NCI-H2227 (cell line): ENCODE measurements around the gene PTPRN2.
"Not testable (repeated sequence)": the region's sequence is repeated elsewhere in the genome, so short reads cannot be mapped to it uniquely, and the experiment has no call there.

ENCODE experiments used
- DNase-seq: peaks from one replicate; lab custom pipeline; 2025; ENCODE audit not compliant: unreplicated experiment; lab: John Stamatoyannopoulos, UW

PTPRN2 gene

DNA sequence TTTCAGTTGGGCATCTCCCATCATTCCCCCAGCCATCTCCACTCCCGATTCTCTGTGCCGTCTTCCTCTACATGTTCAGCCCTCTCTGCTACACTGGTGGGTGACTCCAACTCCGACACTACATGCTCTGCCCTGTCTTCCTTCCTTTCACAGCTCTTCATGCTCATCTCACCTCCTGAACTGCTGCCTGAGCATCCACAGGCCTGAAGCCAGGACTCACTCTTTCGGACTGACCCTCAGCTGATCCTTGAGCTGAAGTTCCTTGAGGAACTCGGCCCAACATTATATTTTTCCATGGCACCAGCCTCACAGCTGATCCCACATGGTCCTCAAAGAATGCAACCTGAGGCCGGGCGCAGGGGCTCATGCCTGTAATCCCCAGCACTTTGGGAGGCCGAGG, 538.4 kb downstream of the PTPRN2 start:
- DNase-seq = no peak

DNA sequence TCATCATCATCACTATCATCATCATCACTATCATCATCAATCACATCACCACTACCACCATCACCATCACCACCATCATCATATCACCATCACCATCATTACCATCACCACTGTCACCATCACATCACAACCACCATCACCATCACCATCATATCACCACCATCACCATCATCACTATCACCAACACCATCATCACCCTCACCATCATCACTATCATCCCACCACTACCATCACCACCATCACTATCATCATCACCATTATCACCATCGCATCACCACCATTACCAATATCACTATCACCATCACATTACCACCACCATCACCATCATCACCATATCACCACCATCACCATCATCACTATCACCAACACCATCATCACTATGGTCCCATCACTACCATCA, 539.1 kb downstream of the PTPRN2 start:
- no peak for DNase-seq

DNA sequence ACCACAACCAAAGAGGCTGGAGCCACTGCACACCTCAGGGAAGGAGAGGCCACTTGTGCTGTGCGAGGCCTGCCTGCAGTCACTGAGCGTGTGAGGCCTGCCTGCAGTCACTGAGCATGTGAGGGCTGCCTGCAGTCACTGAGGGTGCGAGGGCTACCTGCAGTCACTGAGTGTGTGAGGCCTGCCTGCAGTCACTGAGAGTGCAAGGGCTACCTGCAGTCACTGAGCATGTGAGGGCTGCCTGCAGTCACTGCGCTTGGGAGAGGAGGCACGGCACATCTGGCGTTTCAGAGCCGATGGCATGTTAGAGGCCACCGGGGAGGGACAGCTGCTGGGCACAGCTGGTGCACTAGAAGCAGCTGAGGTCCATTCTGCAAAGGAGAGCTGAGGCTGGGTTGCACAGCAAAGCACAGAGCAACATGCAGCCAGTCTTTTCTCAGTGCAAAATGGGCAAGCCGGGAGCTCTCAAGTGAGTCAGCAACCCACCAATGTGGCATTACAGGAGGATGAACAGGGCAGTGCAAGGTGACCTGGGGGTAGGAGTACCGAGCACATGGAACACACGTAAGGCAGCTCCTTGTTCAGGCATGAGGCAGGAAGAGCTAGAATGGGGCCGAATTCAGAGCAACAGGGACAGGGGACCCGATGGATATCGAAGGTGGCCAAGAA, 540.1 kb downstream of the PTPRN2 start:
- no peak for DNase-seq

DNA sequence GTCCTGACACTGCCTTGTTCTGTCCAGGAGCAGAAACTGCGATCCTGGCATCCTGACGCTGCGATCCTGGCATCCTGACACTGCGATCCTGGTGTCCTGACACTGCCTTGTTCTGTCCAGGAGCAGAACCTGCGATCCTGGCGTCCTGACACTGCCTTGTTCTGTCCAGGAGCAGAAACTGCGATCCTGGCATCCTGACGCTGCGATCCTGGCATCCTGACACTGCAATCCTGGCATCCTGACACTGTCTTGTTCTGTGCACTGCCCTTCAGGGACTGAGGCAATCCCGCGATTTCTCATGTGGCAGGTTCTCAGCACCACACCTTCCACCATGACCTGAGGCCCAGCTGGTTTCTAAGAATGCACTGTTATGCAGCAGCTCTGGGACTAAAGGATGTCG, 541.4 kb downstream of the PTPRN2 start:
- DNase-seq = not testable (repeated sequence)

DNA sequence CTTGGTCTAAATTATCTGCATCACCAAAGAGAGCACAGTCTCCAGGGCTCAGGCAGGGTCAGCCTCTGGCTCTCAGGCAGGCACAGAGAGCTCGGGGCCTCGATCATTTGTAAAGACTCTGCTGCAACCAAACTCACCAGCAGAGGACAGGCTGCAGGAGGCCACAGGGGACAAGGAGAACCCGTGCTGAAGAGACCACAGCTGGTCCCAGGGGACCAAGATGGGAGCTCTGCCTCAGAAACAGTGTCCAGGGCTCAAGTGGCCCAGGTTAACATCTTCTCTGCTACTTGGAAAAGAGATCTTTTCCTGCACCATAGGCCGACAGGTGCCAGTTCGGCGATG, 543.2 kb downstream of the PTPRN2 start:
- DNase-seq = no peak

DNA sequence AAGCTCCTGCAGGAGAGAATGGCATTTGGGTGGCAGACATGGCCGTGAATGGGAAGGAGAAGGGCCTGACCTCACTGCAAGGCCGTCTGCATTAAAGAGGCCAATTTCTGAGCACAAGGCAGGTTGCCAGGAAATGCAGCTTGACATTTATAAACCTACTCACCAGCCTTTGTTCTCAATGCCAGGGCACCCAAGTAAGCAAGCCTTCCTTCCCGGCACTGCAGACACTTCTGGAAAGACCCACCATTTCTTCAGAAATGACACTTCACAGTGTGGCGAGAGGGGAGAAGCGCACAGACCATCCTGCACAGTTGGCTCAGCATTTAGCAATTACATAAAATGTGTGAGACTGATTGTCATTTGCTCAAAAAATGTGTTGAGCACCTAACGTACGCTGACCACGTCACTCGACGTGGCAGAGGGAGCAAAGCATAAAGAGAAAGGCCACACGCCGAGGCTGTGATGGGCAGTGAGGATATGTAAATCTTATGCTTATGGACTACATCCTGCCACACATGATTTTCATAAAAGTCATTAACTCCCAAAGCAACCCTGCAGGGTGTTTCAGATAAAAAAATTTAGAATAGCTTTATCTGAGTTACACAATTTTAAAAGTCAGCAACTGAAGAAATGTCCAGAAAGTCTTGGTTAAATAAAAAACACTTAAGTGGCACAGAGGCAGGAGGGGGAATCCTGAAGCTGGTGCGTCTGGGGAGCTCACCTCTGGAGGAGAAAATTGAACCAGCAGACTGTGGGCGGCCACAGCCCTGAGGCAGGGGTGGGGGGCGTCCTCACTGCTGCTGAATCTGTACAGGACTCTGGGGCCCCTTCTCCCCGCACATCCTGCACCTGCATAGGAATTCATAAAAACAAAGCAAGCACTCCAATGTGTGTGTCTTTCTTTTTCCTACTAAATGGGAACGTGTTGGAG, 543.8 kb downstream of the PTPRN2 start:
- no peak for DNase-seq

DNA sequence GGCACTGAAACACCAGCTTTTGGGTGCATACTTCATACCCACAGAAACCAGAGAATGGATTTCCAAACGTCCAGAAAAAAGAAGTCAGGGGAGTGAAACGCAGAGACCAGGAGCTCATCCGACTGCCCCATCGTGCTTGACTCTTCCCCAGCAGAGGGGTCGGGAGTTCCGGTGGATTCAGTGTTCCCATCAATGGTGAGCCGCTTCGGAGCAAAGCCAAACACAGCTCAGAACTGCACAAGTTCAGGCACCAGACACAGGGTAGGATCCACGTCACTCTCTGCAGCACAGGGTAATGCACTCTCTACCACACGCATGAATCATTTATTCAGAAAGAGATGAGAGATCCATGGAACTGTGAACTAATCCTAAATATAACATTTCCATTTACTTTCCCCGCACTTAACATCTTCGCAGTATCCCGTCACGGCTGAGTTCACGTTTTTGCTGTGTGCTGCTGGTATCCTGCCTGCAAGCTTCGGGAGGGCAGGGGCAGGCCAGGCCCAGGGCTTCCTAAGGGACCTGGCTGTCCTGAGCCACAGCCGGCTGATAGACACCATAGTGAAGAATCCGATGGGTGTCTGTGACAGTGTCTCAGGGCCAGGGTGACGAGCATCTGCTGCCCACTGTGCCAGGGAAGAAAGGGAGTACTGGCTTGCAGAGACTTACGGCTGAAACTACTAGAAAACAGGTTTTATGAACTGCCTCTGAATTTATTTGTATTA, 545.3 kb downstream of the PTPRN2 start:
- DNase-seq = no peak

DNA sequence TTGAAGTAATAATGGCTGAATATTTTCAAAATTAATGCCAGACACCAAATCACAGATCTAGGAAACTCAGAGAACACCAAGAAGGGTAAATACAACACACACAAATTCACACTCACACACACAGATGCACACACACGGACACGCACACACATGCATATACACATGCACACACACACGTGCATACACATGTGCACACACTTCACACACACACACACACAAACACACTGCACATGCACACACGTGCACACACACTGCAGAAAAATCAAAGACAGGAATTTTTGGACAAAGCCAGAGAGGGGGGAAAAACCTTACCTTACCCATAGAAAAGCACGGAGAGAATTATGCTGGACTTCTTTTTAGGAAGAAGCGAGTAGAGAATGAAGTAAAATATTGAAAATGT, 547.4 kb downstream of the PTPRN2 start:
- DNase-seq = no peak

DNA sequence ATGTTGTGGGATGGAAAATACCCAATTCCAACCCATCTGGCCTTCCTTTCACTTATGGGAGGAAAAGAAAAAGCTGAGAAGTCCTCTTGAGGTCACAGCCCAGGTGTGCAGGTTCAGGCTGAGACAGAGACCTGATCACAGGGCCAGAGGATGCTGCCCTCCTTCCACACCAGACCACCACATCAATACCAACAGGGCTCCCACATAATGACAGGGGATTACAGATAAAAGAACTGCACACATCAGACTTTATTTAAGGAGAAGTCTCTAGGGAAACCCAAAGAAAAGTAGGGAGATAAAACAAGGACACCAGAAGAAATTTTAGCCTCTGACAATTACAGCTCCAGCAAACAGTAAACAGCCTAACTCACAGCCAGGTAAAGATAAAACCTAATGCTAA, 548.4 kb downstream of the PTPRN2 start:
- DNase-seq = no peak

DNA sequence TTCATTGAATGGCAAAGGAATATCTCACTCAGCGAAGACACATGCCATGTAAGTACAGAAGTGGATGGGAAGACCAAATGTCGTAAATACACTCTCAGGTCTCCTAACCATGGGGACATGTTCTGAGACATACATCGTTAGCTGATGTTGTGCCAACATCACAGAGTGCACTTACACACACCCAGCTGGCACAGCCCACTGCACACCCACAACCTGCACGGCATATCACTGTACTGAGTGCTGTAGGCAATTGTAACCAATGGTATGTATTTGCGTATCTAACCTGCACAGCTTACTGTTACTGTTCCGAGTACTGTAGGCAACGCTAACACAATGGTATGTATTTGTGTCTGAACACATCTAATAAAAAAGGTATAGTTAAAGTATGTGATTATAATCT, 550.4 kb downstream of the PTPRN2 start:
- no peak for DNase-seq

DNA sequence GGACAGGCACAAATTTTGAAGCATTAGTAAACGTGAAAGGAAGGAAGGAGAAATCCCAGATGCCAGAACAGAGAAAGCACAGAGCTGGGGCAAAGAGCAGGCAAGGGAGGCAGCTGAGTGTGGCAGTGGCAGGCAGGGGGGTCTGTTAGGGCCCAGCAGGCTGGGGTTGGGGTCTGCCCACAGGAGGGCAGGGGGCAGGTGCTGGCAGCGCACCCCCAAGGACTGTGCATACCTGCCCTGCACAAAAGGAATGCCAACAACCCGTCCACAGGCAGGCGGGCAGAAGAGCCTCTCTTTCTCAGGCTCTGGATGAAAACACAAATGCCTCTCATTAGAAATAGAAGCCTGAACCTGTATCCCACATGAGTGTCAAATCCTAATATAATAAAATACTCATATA, 552.3 kb downstream of the PTPRN2 start:
- DNase-seq = no peak

DNA sequence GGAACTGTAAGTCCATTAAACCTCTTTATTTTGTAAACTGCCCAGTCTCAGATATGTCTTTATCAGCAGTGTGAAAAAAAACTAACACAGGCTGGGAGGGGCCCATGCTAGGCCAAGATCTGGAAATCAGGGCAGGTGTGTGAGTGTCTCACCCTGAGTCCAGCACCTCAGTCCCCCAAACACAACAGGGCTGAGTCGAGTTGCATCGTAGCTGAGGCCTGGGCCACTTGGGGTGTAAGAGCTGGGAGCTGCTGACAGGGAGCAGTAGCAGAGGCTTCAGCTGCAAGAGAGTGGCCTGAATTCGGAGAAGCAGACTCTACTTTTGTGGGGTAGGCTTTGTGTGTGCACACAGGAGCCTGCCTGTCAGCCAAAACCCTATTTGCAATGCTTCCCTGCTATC, 553.1 kb downstream of the PTPRN2 start:
- no peak for DNase-seq

DNA sequence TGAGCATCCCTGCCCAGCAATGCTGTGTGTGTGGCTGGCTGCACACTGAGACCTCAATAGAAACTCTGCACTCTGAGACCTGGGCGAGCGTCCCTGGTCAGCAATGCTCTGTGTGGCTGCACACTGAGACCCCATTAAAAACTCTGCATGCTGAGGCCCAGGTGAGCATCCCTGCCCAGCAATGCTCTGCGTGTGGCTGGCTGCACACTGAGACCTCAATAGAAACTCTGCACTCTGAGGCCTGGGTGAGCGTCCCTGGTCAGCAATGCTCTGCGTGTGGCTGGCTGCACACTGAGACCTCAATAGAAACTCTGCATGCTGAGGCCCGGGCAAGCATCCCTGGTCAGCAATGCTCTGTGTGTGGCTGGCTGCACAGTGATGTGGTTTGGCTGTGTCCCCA, 553.7 kb downstream of the PTPRN2 start:
- not testable (repeated sequence) for DNase-seq

DNA sequence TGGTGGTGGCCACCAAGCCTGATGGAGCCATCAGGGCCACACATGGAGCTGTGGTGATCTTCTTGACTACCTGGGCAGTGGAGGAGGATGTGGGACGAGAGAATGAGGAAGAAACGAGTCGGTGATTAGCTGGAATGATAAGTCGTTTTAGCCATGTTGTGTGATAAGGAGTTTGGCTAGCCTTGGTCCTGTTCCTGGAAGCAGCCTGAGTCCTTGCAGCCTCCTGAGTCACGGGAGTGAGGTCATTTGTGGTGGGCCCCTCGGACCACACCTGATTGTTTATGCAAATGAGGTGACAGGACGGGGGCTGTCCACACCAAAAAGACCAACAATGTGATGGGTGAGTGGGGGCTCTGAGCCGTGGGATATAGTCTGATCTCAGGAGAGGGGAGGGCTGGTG, 554.4 kb downstream of the PTPRN2 start:
- DNase-seq = no peak

DNA sequence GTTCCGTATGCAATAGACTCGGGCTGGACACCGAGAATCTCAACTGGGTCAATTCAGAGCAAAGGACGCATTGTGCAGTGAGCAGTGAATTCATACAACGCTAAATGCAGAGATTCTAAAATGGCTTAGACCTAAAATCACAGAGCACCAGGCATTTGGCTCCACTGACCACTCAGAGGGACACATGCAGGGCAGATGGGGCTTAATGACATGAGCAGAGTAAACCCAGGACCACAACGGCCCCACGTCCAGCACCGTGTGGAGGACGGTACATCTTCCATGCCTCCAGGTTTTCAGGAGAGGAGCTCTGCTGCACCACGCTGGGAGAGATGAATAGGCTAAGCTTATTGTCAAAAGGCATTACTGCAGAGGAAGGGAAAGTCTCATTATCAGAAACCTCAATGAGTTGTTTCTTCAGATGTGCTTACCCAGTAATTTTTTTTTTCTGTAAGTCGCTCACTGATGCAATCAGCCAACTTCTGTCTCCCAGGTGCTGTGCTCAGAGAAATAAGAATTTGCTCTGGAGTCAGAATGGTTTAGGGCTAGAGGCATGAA, 555.0 kb downstream of the PTPRN2 start:
- DNase-seq = peak; percentile 42

DNA sequence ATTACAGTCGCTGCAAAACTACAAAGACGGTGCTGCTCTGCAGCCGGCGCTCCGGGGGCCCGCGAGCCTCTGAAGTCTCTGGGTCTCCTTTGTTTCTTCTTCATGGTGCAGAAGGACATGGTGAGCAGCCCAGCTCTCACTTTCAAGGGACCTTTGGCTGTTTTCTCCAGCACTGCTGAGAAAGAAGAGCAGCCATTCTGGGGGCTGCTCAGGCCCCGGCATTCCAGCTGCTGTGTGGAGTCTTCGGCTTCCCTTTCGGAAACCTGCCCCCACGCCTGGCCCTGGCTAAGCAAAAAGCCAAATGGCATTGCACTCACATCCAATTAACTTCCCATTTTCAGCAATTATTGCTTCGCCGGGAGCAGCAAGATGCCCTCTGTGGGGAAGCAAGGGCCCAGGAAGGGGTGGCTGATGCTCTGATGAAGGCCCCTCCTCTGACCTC, 555.7 kb downstream of the PTPRN2 start:
- peak; percentile 60 for DNase-seq

DNA sequence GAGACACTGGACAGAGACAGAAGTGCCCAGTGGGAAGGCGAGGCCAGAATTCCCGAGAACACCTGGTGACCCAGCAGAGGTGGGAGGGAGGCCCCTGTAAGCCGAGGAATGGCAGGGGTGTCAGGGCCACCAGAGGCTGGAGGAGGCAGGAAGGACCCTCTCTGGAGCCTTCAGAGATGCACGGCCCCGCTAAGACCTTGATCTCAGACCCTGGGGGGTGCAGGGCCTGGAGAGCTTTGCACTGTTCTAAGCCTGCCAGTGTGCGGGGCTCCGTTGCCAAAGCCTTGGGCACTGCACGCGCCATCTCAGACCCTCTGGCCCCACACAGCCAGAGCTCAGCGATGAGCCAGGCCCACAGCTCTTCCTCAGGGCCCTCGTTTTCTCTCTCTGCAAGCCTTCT, 557.1 kb downstream of the PTPRN2 start:
- DNase-seq = no peak

DNA sequence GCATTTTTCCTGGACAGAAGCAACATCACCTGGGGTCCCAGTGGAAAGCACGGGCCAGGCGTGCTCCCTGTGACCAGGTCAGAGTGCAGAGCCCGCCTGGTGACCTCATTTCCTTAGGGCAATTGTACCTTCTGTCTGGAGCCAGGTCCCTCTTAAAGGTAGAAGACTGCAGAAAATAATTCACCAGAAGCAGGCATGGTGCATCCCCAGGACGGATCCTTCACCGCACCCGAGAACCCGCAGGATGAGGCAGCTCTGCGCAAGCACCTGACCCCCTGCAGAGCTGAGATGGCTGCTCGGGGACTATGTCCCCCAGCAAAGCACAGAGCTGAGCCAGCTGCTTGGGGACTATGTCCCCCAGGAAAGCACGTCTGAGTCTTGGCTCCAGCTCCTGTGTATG, 557.6 kb downstream of the PTPRN2 start:
- DNase-seq = no peak

DNA sequence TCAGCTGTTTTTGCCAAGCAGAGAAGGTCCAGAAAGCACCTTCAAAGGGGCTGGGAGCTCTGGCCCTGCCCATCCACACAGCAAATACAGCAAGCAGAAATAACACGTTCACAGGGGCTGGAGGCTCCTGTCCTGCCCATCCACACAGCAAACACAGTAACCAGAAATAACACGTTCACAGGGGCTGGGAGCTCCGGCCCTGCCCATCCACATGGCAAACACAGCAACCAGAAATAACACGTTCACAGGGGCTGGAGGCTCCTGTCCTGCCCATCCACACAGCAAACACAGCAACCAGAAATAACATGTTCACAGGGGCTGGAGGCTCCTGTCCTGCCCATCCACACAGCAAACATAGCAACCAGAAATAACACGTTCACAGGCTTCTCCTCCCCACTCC, 558.1 kb downstream of the PTPRN2 start:
- DNase-seq = no peak

DNA sequence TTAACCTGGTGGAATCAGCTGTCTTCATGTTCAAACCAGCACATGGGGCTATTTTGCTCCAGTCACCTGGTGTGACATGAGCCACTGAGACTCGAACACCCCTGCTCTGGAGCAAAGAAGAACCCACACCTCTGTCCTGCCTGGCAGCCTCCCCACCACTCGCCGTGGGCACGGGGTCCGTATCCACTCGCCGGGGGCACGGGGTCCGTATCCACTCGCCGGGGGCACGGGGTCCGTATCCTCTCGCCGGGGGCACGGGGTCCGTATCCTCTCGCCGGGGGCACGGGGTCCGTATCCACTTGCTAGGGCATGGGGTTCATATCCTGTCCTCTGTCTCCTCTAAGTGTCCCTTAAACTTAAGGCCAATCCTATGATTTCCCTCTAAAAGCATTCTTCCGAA, 558.7 kb downstream of the PTPRN2 start:
- no peak for DNase-seq

DNA sequence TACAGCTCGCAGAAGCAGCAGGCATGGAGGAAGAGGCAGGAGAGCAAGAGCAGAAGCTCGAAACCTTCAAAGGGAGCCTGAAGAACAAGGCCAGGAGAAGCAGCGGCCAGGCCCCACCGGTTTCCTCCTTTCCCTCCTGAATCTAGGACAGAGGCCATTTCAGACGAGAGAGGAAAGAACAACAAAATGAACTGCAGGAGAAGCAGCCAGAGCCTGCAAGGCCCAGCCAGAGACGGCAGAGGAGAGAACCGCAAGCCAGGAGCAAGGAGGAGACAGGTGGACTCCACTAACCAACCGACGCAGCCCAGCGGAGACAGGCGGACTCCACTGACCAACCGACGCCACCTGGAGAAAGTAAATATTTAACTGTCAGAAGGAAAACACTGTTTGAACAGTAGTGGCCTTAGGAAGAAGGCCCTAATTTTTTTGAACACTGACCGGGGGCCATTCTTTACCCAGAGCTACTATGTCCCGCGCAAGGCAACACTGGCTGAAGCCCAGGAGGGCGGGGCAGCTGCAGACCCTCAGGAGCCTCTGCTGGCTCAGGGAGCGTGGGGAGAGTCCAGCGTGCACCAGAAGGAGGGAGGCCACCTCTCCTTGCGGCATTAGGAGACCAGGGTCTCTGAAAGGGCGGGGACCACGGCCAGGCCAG, 559.2 kb downstream of the PTPRN2 start:
- no peak for DNase-seq
